H1 (cell line): ENCODE results near the gene TAOK1. TPM values are rescaled to one million over a fixed set of nuclear protein-coding genes. Genes with fewer than 3 reads are reported as not detected.

Source experiments
- CTCF ChIA-PET: fragments of 300-600 bp; sonication (Branson Sonifier 250); formaldehyde crosslinking; loops from one replicate; lab custom pipeline; 2021; ENCODE audit not compliant: partially characterized antibody; lab: Charles Lee
- POLR2A ChIA-PET: fragments of 300-600 bp; sonication (Branson Sonifier 250); formaldehyde crosslinking; loops from one replicate; lab custom pipeline; 2021; ENCODE audit warnings: inconsistent platforms; ENCODE audit not compliant: partially characterized antibody; lab: Charles Lee
- DNase-seq, 2 experiments: peaks; one replicate each; pipeline versions ENCODE4 v3.0.0 to v3.0.0-alpha.2; 2010 to 2022; ENCODE audit warnings: low spot score in 2 of 2, low read depth in 1 of 2, mixed read lengths in 1 of 2
- FAIRE-seq: peaks from 2 replicates; lab custom pipeline; 2011; peaks lifted over from hg19 to GRCh38; lab: Jason Lieb, UNC
- H2AFZ ChIP-seq: 2 replicates; pipeline ENCODE4 v1.8.1; 2012; ENCODE audit warnings: low read length, inconsistent platforms
- H2AK5ac ChIP-seq: 2 replicates; pipeline ENCODE4 v1.6.1; 2013; ENCODE audit warnings: low read depth, low read length
- H2BK120ac ChIP-seq: replicated peaks from 2 replicates; pipeline ENCODE3; 2013; ENCODE audit warnings: low read depth, low read length, inconsistent platforms
- H2BK12ac ChIP-seq: 2 replicates; pipeline ENCODE4 v1.6.1; 2013; ENCODE audit warnings: low read depth, low read length
- H2BK15ac ChIP-seq: 2 replicates; pipeline ENCODE4 v1.6.1; 2013; ENCODE audit warnings: low read length
- H2BK20ac ChIP-seq: 2 replicates; pipeline ENCODE4 v1.6.1; 2013; ENCODE audit warnings: low read length
- H2BK5ac ChIP-seq: 2 replicates; pipeline ENCODE4 v1.6.1; 2013; ENCODE audit warnings: low read depth, low read length
- H3K14ac ChIP-seq: 2 replicates; pipeline ENCODE4 v1.6.1; 2013; ENCODE audit warnings: inconsistent platforms; ENCODE audit not compliant: insufficient read length
- H3K18ac ChIP-seq: 2 replicates; pipeline ENCODE4 v1.6.1; 2013; ENCODE audit warnings: low read length; ENCODE audit errors: extremely low read depth
- H3K23ac ChIP-seq: 2 replicates; pipeline ENCODE4 v1.6.1; 2013; ENCODE audit warnings: inconsistent platforms; ENCODE audit not compliant: insufficient read length
- H3K23me2 ChIP-seq: 2 replicates; pipeline ENCODE4 v1.6.1; 2013; ENCODE audit warnings: low read depth, low read length
- H3K27ac ChIP-seq: 2 replicates; pipeline ENCODE4 v1.6.1; 2011; ENCODE audit warnings: low read depth, low read length, inconsistent platforms
- H3K27me3 ChIP-seq, 4 experiments: replicated peaks in 1 of 4; 1 replicate in 1 of 4; 2 replicates in 3 of 4; pipeline versions ENCODE4 v1.6.1 to v1.8.1; 2011 to 2013; ENCODE audit warnings: low read length in 3 of 4, mild to moderate bottlenecking in 3 of 4, inconsistent platforms in 2 of 4, mixed read lengths in 2 of 4, moderate library complexity in 1 of 4; ENCODE audit not compliant: control insufficient read depth in 3 of 4, insufficient read depth in 3 of 4; ENCODE audit errors: extremely low read depth in 1 of 4
- H3K36me3 ChIP-seq, 4 experiments: 2 replicates each; pipeline versions ENCODE4 v1.6.1 to v1.8.1; 2011 to 2013; ENCODE audit warnings: mild to moderate bottlenecking in 4 of 4, low read length in 3 of 4, moderate library complexity in 2 of 4, control low read depth in 1 of 4, inconsistent platforms in 1 of 4; ENCODE audit not compliant: insufficient read depth in 4 of 4, control insufficient read depth in 2 of 4
- H3K4ac ChIP-seq: replicated peaks from 2 replicates; pipeline ENCODE3; 2013; ENCODE audit warnings: low read length, low read depth, mixed read lengths, inconsistent platforms; ENCODE audit not compliant: insufficient read length
- H3K4me1 ChIP-seq, 4 experiments: replicated peaks in 1 of 4; 1 replicate in 1 of 4; 2 replicates in 3 of 4; pipeline versions ENCODE4 v1.6.1 to v1.8.1; 2011 to 2013; ENCODE audit warnings: low read length in 3 of 4, inconsistent platforms in 2 of 4, mixed read lengths in 1 of 4; ENCODE audit not compliant: insufficient read depth in 4 of 4, control insufficient read depth in 3 of 4
- H3K4me2 ChIP-seq, 2 experiments: 2 replicates each; pipeline versions ENCODE4 v1.6.1 to v1.8.1; 2011 to 2013; ENCODE audit warnings: low read depth in 2 of 2, low read length in 2 of 2, control low read depth in 1 of 2, inconsistent platforms in 1 of 2, mild to moderate bottlenecking in 1 of 2; ENCODE audit not compliant: insufficient read depth in 1 of 2
- H3K4me3 ChIP-seq, 4 experiments: fragments of 200-600, 300-600 bp in 1 of 4; sonication (generic), shearing (Covaris generic), sonication (Bioruptor Twin) in 1 of 4; 2 replicates each; pipeline versions ENCODE4 v1.5.1 to v1.8.1; 2011 to 2016; ENCODE audit warnings: low read length in 4 of 4, low read depth in 3 of 4, control low read depth in 2 of 4, inconsistent platforms in 2 of 4, mild to moderate bottlenecking in 2 of 4, mixed read lengths in 1 of 4, moderate library complexity in 1 of 4; ENCODE audit not compliant: insufficient read depth in 2 of 4; ENCODE audit errors: extremely low read depth in 1 of 4
- H3K56ac ChIP-seq: replicated peaks from 2 replicates; pipeline ENCODE3; 2013; ENCODE audit warnings: low read depth, mild to moderate bottlenecking, mixed read lengths, low read length, inconsistent platforms; ENCODE audit not compliant: insufficient read length
- H3K79me1 ChIP-seq: 2 replicates; pipeline ENCODE4 v1.6.1; 2013; ENCODE audit warnings: low read depth, low read length, control low read depth
- H3K79me2 ChIP-seq, 2 experiments: 2 replicates each; pipeline versions ENCODE4 v1.6.1 to v1.8.1; 2012 to 2013; ENCODE audit warnings: low read length in 2 of 2, mild to moderate bottlenecking in 2 of 2, inconsistent platforms in 1 of 2; ENCODE audit not compliant: insufficient read depth in 2 of 2, control insufficient read depth in 1 of 2
- H3K9ac ChIP-seq, 4 experiments: replicated peaks in 1 of 4; 1 replicate in 1 of 4; 2 replicates in 3 of 4; pipeline versions ENCODE4 v1.6.1 to v1.8.1; 2011 to 2013; ENCODE audit warnings: low read depth in 3 of 4, low read length in 3 of 4, control low read depth in 2 of 4, mild to moderate bottlenecking in 2 of 4, moderate library complexity in 2 of 4, inconsistent platforms in 1 of 4; ENCODE audit errors: extremely low read depth in 1 of 4
- H3K9me3 ChIP-seq, 2 experiments: 2 replicates each; pipeline versions ENCODE4 v1.6.1 to v1.8.1; 2012 to 2013; ENCODE audit warnings: mild to moderate bottlenecking in 2 of 2, moderate library complexity in 2 of 2, control low read depth in 1 of 2, inconsistent platforms in 1 of 2, low read depth in 1 of 2, low read length in 1 of 2, mixed read lengths in 1 of 2; ENCODE audit not compliant: insufficient read depth in 2 of 2
- H4K20me1 ChIP-seq, 2 experiments: replicated peaks in 1 of 2; 2 replicates each; pipeline versions ENCODE3 to v1.8.1; 2011 to 2013; ENCODE audit warnings: inconsistent platforms in 2 of 2, low read length in 2 of 2, mild to moderate bottlenecking in 1 of 2; ENCODE audit not compliant: insufficient read depth in 2 of 2, control insufficient read depth in 1 of 2
- H4K5ac ChIP-seq: 2 replicates; pipeline ENCODE4 v1.6.1; 2013; ENCODE audit warnings: low read length, low read depth, mixed read lengths, inconsistent platforms; ENCODE audit not compliant: insufficient read length
- H4K8ac ChIP-seq: 2 replicates; pipeline ENCODE4 v1.8.0; 2013; ENCODE audit warnings: mild to moderate bottlenecking, moderate library complexity, low read length, inconsistent platforms; ENCODE audit not compliant: insufficient read depth; ENCODE audit errors: extremely low read depth
- H4K91ac ChIP-seq: replicated peaks from 2 replicates; pipeline ENCODE3; 2013; ENCODE audit warnings: low read length, mixed read lengths, inconsistent platforms; ENCODE audit not compliant: insufficient read length
- CTBP2 ChIP-seq: IDR thresholded peaks from 2 replicates; pipeline ENCODE4 v1.7.0; 2011; ENCODE audit warnings: borderline replicate concordance, mild to moderate bottlenecking, moderate library complexity, mixed read lengths, low read length; ENCODE audit not compliant: insufficient read depth, insufficient read length
- GTF2F1 ChIP-seq: IDR thresholded peaks from 2 replicates; pipeline ENCODE4 v1.6.1; 2012; ENCODE audit warnings: low read depth, low read length, improper control_type of control experiment, borderline replicate concordance
- KDM4A ChIP-seq: IDR thresholded peaks from one replicate; pipeline ENCODE4 v1.7.1; 2012; ENCODE audit warnings: low read depth, mild to moderate bottlenecking, moderate library complexity, low read length, inconsistent platforms; ENCODE audit not compliant: severe bottlenecking
- SAP30 ChIP-seq: fragments of 300-600 bp; sonication (generic); IDR thresholded peaks from 2 replicates; pipeline ENCODE4 v1.7.1; 2012; ENCODE audit warnings: low read length, moderate library complexity, mild to moderate bottlenecking, inconsistent platforms; ENCODE audit not compliant: insufficient read depth, insufficient replicate concordance
- TAF1 ChIP-seq: IDR thresholded peaks from 2 replicates; pipeline ENCODE4 v1.6.1; 2011; ENCODE audit warnings: mild to moderate bottlenecking, low read depth, low read length
- WGBS, 2 experiments: shearing (Covaris generic) in 1 of 2; methylation state at CpG; one replicate each; pipeline versions ENCODE4 v1.1.6 to v1.1.7; 2013 to 2015; ENCODE audit warnings: low lambda C conversion rate in 2 of 2, mixed read lengths in 2 of 2, inconsistent platforms in 1 of 2, low coverage in 1 of 2, missing lambda C conversion rate in 1 of 2; ENCODE audit not compliant: insufficient replicate concordance in 2 of 2, insufficient coverage in 1 of 2, insufficient read length in 1 of 2; ENCODE audit errors: extremely low coverage in 1 of 2, missing lambda C conversion rate in 1 of 2; 5-methylcytosine and 5-hydroxymethylcytosine counted together
- polyA plus RNA-seq, 7 experiments: library from polyadenylated mRNA; depleted of rRNA in 3 of 7; stranded (reverse) in 5 of 7; unstranded in 2 of 7; fragments of >200 nt in 5 of 7; fragments of 200-250 nt in 2 of 7; gene quantifications; 1 replicate in 5 of 7; 2 replicates in 1 of 7; 4 replicates in 1 of 7; pipeline versions ENCODE4 v1.2.1 to v1.2.3, GENCODE V29; 2011 to 2013; ENCODE audit warnings: missing spikeins in 2 of 7, mixed read lengths in 2 of 7
- total RNA-seq: library from RNA; stranded (reverse); fragmentation: NEBNext Ultra II Directional; extraction: Animal tissue kit (Norgen Biotek cat#: 25700); gene quantifications from 2 replicates; pipeline ENCODE4 v1.2.1, GENCODE V29; 2021

TAOK1 gene
- total and polyA plus RNA-seq, 2 of the 8 experiments (the other 6 are each of a cell fraction or from before 2014, with no cell fraction given): 12.2 to 90.6 TPM

GRCh38 chr17:29568331-29569244 is 178.4 kb downstream of the TAOK1 start, which contains the start of gene TP53I13:
TSS of gene TP53I13 (plus strand) at chr17:29568701. CDS start at chr17:29568759, 58 bp downstream.
- Histone ChIP-seq H2BK20ac (no peak within 1 kb of the TSS; the same call in 1 of the 2 replicates), H2BK120ac (no peak within 1 kb of the TSS), H3K14ac (no peak within 1 kb of the TSS), H3K4me3 (peak within 1 kb of the TSS; percentile 66 to 76 (median 72)), H3K79me1 (no peaks in the 10 kb centered on the region), H2AFZ (peak within 1 kb of the TSS; percentile 96), H2AK5ac (no peak within 1 kb of the TSS; the same call in 1 of the 2 replicates), H4K91ac (peak within 1 kb of the TSS; percentile 34), H3K79me2 (no peaks in the 10 kb centered on the region), H4K20me1 (peaks cover 1 to 2% of the 10 kb centered on the region in 2 experiments), H3K36me3 (no peaks in the 10 kb centered on the region), H2BK15ac (0 out of 2 replicates have a peak within 1 kb of the TSS, but pooled peaks have one; percentile 81), H4K8ac (peak within 1 kb of the TSS; percentile 83), H2BK12ac (0 out of 2 replicates have a peak within 1 kb of the TSS, but pooled peaks have one; percentile 9), H3K9me3 (no peaks in the 10 kb centered on the region), H3K18ac (peak within 1 kb of the TSS; percentile 90), H4K5ac (peak within 1 kb of the TSS; percentile 79), H3K4ac (peak within 1 kb of the TSS; percentile 55), H2BK5ac (peak within 1 kb of the TSS; percentile 66; the same call in 1 of the 2 replicates), H3K4me2 (peak within 1 kb of the TSS; percentile 84 to 93), H3K4me1 (peaks cover 6 to 15% (median 11%) of the 10 kb centered on the region in 4 experiments; a peak in 6 of 7 replicates), H3K23me2 (peaks cover 27% of the 10 kb centered on the region), H3K27ac (no peak within 1 kb of the TSS), H3K9ac (peak within 1 kb of the TSS in 3 of 4 experiments; percentile 42 to 45 (median 44); a peak in 6 of 7 replicates), H3K27me3 (peaks cover 11 to 48% (median 34%) of the 10 kb centered on the region in 4 experiments), H3K56ac (peak within 1 kb of the TSS; percentile 9), H3K23ac (no peak within 1 kb of the TSS)
- POLR2A ChIA-PET: interaction anchor here (0.6 to 2.0 kb wide), 12 partner anchors 10 to 274 kb away, joined by 3 to 7 read pairs (median 4); partner anchors contain the start of genes ANKRD13B and NUFIP2
- FAIRE-seq: no peak
- peak in 1 of 2 experiments; percentile 87 for DNase-seq
- WGBS, 2 experiments: 2% methylated on average over 37 of the region's 85 CpGs; no CpG with 5 or more reads in 1 of the 2 experiments
- CTCF ChIA-PET: interaction anchor here (0.6 to 15.3 kb wide), 11 partner anchors 11 to 198 kb away, joined by 3 to 167 read pairs (median 4); partner anchors contain the start of genes ANKRD13B and CORO6
- no peak for TF ChIP-seq CTBP2
- TF ChIP-seq TAF1: no peak
- no peak for TF ChIP-seq SAP30
- no peak for TF ChIP-seq GTF2F1
- TF ChIP-seq KDM4A: peak; percentile 97
